ENCODE results near the gene MYF6. TPM values are rescaled to one million over a fixed set of nuclear protein-coding genes. Genes with fewer than 3 reads are reported as not detected.

MYF6 gene
- total RNA-seq, 1 experiment from 2014 or later = not detected

DNA sequence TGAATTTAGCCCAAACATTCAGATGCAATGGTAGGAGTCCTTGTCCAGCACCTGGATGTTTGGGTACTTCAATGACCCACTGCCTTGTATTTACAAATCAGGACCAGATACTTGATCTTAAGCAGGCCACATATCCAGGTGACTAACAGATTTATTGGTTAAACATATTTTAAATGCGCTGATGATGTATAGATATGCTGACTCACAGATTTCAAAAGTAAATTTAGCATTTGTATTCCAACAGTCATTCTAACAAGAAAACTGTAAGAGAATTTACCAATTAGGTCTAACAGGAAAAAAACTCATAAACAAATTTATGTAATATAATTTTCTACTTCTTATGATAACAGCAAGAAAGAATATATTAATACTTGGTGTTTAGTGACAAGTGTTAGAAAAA, 29.4 kb upstream of the MYF6 start:
- H2AFZ ChIP-seq = no peak overlapping the region
- no peaks in the 10 kb centered on the region for H3K9me2 ChIP-seq (ENCODE audit: insufficient read depth)
- intact Hi-C loops (cut with micrococcal nuclease; ENCODE audit: unreplicated experiment) = no loop called here
- BruUV-seq (replicated peaks) = no TSS peak
- H3K9me3 ChIP-seq (ENCODE audit: insufficient read depth, low read depth) = no peaks in the 10 kb centered on the region
- TF ChIP-seq EZH2 (IDR thresholded peaks at IDR 0.05; ENCODE audit: low read depth) = no peak
- TF ChIP-seq CTCF (conservative IDR thresholded peaks at IDR 0.05) = no peak
- no peak for DNase-seq
- no peaks in the 10 kb centered on the region for H3K36me3 ChIP-seq (ENCODE audit: low read depth)
- no peak overlapping the region for H3K27ac ChIP-seq
- H3K27me3 ChIP-seq (ENCODE audit: insufficient read depth, low read depth) = no peaks in the 10 kb centered on the region
- ChIA-PET POLR2A (ENCODE audit: unreplicated experiment) (no interaction called here), CTCF (no interaction called here)
- H3K79me2 ChIP-seq (ENCODE audit: low read depth) = no peaks in the 10 kb centered on the region
- no peak overlapping the region for H3K4me2 ChIP-seq
- H3F3A ChIP-seq (ENCODE audit: insufficient read depth, low read depth) = no peaks in the 10 kb centered on the region
- H3K4me1 ChIP-seq (replicated peaks; ENCODE audit: insufficient read depth) = no peaks in the 10 kb centered on the region
- no peak overlapping the region for H3K4me3 ChIP-seq
- H4K20me1 ChIP-seq (ENCODE audit: insufficient read depth) = no peaks in the 10 kb centered on the region

DNA sequence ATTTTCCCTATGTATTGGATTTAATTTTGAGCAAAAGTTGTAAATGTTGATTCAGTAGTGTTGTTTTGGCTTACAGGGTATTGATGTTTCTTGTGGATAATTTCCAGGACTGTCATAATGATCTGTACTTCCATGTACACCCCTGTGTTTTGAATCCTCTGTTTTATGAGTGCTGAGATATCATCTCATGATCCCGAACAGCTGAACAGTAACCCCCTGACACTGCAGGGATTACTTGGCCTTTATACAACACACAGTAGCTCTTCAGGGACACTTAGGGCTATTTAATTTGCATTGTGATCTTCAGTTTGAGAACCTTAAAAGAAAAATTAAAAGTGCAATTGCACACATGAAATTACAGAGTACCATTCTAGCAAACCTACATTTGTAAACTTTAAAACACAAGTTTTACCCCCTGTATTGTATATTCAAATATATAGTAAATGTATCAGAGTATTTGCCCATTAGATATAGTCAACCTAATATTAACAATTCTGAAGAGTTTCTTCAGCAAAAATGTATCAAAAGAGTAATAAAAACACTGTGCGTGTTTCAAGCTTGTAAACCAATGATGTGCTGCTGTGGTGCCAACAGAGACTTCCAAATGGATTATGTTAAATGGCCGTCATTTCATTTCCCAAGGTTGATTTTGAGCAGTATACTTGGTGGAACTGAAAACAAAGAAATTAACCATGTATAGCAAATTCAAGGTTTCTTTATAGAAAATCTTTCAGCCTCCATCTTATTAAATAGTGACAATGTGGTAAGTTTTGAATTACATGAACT, 27.9 kb upstream of the MYF6 start:
- H3K27ac ChIP-seq = no peak overlapping the region
- H3K4me2 ChIP-seq = no peak overlapping the region
- BruUV-seq (replicated peaks) = no TSS peak
- TF ChIP-seq CTCF (conservative IDR thresholded peaks at IDR 0.05) (no peak), EZH2 (IDR thresholded peaks at IDR 0.05; ENCODE audit: low read depth) (no peak)
- no peaks in the 10 kb centered on the region for H3K36me3 ChIP-seq (ENCODE audit: low read depth)
- H3F3A ChIP-seq (ENCODE audit: insufficient read depth, low read depth) = no peaks in the 10 kb centered on the region
- H4K20me1 ChIP-seq (ENCODE audit: insufficient read depth) = no peaks in the 10 kb centered on the region
- no peaks in the 10 kb centered on the region for H3K4me1 ChIP-seq (replicated peaks; ENCODE audit: insufficient read depth)
- 0 out of 2 replicates have a peak overlapping the region, but pooled peaks have one; percentile 33 for H2AFZ ChIP-seq
- H3K4me3 ChIP-seq = no peak overlapping the region
- POLR2A ChIA-PET (ENCODE audit: unreplicated experiment) = no interaction called here
- no peaks in the 10 kb centered on the region for H3K9me2 ChIP-seq (ENCODE audit: insufficient read depth)
- H3K9me3 ChIP-seq (ENCODE audit: insufficient read depth, low read depth) = no peaks in the 10 kb centered on the region
- intact Hi-C loops (cut with micrococcal nuclease; ENCODE audit: unreplicated experiment) = no loop called here
- CTCF ChIA-PET = interaction anchor here (0.6 kb wide), 1 partner anchor 24 kb away, joined by 3 read pairs; no protein-coding TSS in a partner anchor
- no peaks in the 10 kb centered on the region for H3K79me2 ChIP-seq (ENCODE audit: low read depth)
- no peaks in the 10 kb centered on the region for H3K27me3 ChIP-seq (ENCODE audit: insufficient read depth, low read depth)
- no peak for DNase-seq

GRCh38 chr12:80681287-80681686, 26.1 kb upstream of the MYF6 start:
- Histone ChIP-seq H4K20me1 (ENCODE audit: insufficient read depth) (no peaks in the 10 kb centered on the region), H3K4me2 (no peak overlapping the region), H2AFZ (no peak overlapping the region), H3K9me2 (ENCODE audit: insufficient read depth) (no peaks in the 10 kb centered on the region), H3K4me3 (no peak overlapping the region), H3K27me3 (ENCODE audit: insufficient read depth, low read depth) (no peaks in the 10 kb centered on the region), H3F3A (ENCODE audit: insufficient read depth, low read depth) (no peaks in the 10 kb centered on the region), H3K4me1 (replicated peaks; ENCODE audit: insufficient read depth) (no peaks in the 10 kb centered on the region), H3K27ac (no peak overlapping the region), H3K36me3 (ENCODE audit: low read depth) (no peaks in the 10 kb centered on the region), H3K9me3 (ENCODE audit: insufficient read depth, low read depth) (no peaks in the 10 kb centered on the region), H3K79me2 (ENCODE audit: low read depth) (no peaks in the 10 kb centered on the region)
- POLR2A ChIA-PET (ENCODE audit: unreplicated experiment) = no interaction called here
- intact Hi-C loops (cut with micrococcal nuclease; ENCODE audit: unreplicated experiment) = no loop called here
- TF ChIP-seq CTCF (conservative IDR thresholded peaks at IDR 0.05) = no peak
- TF ChIP-seq EZH2 (IDR thresholded peaks at IDR 0.05; ENCODE audit: low read depth) = no peak
- BruUV-seq (replicated peaks) = no TSS peak
- DNase-seq = no peak
- CTCF ChIA-PET = interaction anchor here (0.8 kb wide), 1 partner anchor 1089 kb away, joined by 3 read pairs; no protein-coding TSS in a partner anchor
